NCI-H524 treated with DMSO at 0.1 percent for 48 hours (cell line): ENCODE data around the gene ZIC2.

ENCODE experiments used
- DNase-seq: peaks from one replicate; lab custom pipeline; 2025; lab: John Stamatoyannopoulos, UW

ZIC2 gene

GRCh38 chr13:99959540-99960230 lies 21.9 kb upstream of the ZIC2 start:
- DNase-seq, result no peak

DNA sequence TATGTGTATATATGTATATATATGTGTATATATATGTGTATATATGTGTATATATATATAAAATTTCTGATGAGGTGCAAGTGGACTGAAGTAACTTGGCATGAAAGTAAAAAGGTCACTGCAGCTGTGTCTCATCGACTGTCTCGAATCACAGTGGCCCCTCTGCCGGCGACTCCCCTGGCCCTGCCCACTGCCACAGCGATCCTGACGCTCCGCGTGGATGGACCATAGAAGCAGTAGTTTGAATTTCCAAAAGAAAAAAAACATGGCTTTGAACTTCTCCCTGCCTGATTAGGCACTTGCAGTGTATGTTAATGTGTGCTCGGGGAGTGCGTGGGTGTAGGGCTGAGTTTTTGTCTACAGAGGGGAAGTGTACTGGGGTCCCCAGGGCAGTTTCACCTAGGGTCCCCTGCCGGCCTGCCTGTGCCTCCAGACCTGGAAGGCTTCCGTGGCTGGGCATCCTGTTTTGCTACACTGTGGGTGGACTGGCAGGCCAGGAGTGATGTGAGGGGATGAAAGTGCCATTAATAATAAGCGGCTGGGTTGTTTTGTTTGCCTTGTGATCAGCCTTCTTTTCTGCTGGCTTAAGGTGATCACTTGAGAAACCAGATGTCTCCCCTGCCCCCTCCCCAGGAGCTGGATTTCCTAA lies 20.8 kb upstream of the ZIC2 start:
- no peak for DNase-seq

DNA sequence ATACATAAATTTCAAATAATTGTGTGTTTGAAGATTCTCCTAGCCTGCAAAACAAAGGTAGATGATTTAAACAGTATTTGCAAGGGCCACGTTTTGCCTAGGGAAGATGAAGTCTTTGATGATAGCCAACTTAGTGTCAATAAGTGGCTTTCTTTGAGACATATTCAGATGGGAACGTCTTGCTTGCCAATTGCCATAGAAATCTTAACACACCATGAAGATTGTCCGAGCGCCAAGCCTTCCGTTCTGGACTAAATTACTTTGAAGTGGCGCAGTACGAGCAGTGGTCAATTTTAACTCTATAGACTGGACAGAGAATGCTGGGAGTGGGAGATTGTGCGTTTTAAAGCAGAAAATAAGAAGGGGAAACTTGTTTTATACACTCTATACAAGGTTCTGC lies 19.9 kb upstream of the ZIC2 start:
- DNase-seq, result no peak

- no peak for DNase-seq
Observed at GRCh38 chr13:99962242-99962641, 19.3 kb upstream of the ZIC2 start.

GRCh38 chr13:99963816-99964339 lies 17.7 kb upstream of the ZIC2 start:
- DNase-seq, result no peak

- DNase-seq, result no peak
Observed at GRCh38 chr13:99965329-99966000, 16.1 kb upstream of the ZIC2 start.

- no peak for DNase-seq
Observed at GRCh38 chr13:99966064-99966805, 15.3 kb upstream of the ZIC2 start.

- DNase-seq, result no peak
Observed at GRCh38 chr13:99967498-99967868, 14.1 kb upstream of the ZIC2 start.

DNA sequence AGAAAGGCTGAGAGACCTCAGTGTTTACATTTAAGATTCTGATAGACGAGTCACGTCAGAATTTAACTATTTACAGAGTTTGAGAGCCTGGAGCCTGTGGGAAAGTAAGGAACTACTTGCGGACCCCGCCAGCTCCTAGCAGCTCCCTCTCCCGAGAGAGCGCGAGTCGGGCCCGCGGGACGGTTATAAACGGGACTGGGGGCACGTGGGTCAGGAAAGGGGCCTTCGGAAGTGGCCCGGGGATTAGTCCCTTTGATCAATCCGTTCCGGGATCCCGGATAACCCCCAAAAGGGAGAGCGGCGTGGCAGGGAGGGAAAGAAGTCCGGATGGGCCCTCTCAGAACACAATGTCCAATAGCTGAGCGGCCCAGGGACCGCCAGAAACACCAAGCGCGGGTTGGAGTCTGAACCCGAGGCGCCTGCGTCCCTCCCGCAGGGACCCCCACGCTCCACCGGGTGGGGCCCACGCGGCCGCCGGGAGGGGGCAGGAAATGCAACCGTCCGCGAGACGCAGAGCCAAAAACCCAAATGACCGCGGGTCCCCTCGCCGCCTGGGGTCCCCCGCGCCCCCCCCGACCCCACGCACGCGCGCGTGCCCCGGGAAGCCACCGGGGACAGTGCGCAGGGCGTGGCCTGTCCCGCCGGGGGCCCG lies 13.6 kb upstream of the ZIC2 start:
- no peak for DNase-seq

GRCh38 chr13:99968521-99969452 lies 12.8 kb upstream of the ZIC2 start:
- no peak for DNase-seq

DNA sequence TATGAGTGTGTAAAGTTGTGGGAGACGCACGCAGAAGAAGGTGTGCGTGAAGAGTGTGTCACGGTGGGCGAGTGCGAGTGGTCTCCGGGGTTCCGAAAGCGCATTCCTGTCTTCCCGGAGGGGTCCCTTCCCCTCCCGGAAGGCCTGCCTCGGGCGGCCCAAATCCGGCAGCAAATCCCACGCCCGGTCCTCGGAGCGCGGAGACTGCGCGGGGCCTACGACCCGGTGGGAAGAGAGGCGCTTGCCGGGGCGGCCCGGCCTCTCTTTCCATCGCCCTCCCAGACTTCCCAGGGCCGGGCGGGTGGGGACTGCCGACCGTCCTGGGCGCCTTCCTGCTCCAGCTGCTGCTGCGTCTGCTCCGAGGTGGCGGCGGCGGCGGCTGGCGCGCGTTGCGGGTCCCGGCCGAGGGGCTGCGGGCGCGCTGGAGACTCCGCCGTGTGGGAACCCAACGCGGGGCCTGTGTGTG lies 12.1 kb upstream of the ZIC2 start:
- DNase-seq, result no peak

- DNase-seq, result no peak
Observed at GRCh38 chr13:99969919-99970650, 11.5 kb upstream of the ZIC2 start.

GRCh38 chr13:99970651-99971575 lies 10.7 kb upstream of the ZIC2 start:
- DNase-seq, result no peak

- peak; percentile 33 for DNase-seq
Observed at GRCh38 chr13:99971576-99972189, 9.9 kb upstream of the ZIC2 start, which contains the start of gene ZIC5. ZIC5 (minus strand) TSS chr13:99971767; CDS start chr13:99971603, 164 bp downstream.

DNA sequence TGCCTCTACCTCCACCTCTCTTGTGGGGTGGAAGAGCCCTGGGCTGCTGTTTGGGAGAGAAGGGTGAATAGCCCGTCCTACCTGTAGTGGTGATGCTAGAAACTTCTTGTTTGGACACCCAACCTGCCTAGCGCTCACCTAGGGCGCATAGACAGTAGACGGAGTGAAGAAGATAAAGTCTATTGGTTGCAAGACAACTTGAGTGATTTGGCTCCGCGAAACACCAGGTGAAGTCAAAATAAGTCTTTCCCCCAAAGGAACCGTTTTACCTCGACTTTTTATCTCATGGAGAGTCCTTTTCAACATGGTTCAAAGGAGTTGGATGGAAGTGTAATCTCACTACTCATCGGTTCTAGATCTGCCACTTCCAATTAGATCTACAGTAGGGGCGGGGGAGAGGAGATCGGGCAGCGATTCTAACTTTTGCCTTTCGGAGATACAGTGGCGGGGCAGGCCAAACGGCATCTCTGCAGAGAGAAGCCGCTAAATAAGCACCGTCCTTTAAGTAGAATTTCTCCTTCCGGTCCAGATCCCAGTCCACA lies 9.3 kb upstream of the ZIC2 start:
- DNase-seq, result no peak

- DNase-seq, result no peak
Observed at GRCh38 chr13:99973163-99973807, 8.3 kb upstream of the ZIC2 start.

GRCh38 chr13:99973808-99974185 lies 7.8 kb upstream of the ZIC2 start:
- DNase-seq, result no peak
